ENCODE results near the gene RNF32. TPM values are rescaled to one million over a fixed set of nuclear protein-coding genes. Genes with fewer than 3 reads are reported as not detected.

The RNF32 gene
- total and polyA plus RNA-seq, 2 of the 13 experiments (the other 11 are each of a cell fraction or from before 2014, with no cell fraction given), result not detected

DNA sequence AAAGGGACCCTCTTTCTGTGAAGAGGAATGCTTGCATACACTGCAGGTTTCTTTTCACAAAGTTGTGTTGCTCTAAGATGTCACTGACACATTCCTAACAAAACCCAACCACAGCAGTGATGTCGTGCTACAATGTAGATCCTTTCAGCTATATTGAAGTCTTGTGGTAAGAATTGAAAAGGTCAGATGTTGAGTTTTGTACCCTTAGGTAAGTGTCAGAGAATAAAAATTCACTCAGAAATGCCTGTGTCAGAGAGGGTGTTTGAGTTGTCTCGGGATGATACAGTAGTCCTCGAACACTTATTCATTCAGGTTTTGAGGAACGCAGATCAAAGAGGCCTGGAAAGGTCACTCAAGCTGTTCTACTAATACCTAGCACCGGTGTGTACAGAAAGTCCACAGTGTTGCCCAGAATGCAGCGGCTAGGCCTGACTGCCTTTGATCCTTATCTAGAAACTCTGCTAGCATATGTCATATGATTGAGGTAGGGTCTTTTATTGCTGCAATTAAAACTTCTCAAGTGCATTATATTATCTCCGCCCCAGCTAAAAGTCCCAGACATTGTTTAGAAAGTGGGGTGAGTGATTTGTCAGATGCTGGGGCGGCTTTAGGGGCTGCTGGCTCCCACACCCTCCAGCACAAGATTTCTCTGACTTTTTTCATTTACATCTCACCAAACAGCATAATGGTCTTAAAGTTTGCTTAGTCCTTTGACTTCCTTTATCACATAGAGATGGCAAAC, 26.0 kb downstream of the RNF32 start (continued):
- TF ChIP-seq, protein P1, sequence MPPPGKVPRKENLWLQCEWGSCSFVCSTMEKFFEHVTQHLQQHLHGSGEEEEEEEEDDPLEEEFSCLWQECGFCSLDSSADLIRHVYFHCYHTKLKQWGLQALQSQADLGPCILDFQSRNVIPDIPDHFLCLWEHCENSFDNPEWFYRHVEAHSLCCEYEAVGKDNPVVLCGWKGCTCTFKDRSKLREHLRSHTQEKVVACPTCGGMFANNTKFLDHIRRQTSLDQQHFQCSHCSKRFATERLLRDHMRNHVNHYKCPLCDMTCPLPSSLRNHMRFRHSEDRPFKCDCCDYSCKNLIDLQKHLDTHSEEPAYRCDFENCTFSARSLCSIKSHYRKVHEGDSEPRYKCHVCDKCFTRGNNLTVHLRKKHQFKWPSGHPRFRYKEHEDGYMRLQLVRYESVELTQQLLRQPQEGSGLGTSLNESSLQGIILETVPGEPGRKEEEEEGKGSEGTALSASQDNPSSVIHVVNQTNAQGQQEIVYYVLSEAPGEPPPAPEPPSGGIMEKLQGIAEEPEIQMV (CRISPR knock-in tag; IDR thresholded peaks at IDR 0.05; ENCODE audit: low read depth), result no peak
- TF ChIP-seq ATAD3A (CRISPR knock-in tag; IDR thresholded peaks at IDR 0.05) (no peak), ZNF558 (CRISPR knock-in tag; IDR thresholded peaks at IDR 0.05; ENCODE audit: borderline replicate concordance) (no peak), ISX (CRISPR knock-in tag; conservative IDR thresholded peaks at IDR 0.05) (no peak), THYN1 (CRISPR knock-in tag; IDR thresholded peaks at IDR 0.05; ENCODE audit: borderline replicate concordance, low read depth) (no peak), KDM6A (CRISPR knock-in tag; IDR thresholded peaks at IDR 0.05; ENCODE audit: low read depth) (no peak), ZBTB1 (CRISPR knock-in tag; IDR thresholded peaks at IDR 0.05; ENCODE audit: borderline replicate concordance) (no peak), GLI4 (CRISPR knock-in tag; IDR thresholded peaks at IDR 0.05; ENCODE audit: borderline replicate concordance) (no peak), ZSCAN12 (CRISPR knock-in tag; IDR thresholded peaks at IDR 0.05) (no peak), ZNF788 (CRISPR knock-in tag; IDR thresholded peaks at IDR 0.05; ENCODE audit: borderline replicate concordance) (no peak), JUNB (CRISPR knock-in tag; IDR thresholded peaks at IDR 0.05; ENCODE audit: borderline replicate concordance) (no peak), ZNF20 (CRISPR knock-in tag; IDR thresholded peaks at IDR 0.05) (no peak), ZNF598 (CRISPR knock-in tag; IDR thresholded peaks at IDR 0.05; ENCODE audit: borderline replicate concordance) (no peak), CHD4 (IDR thresholded peaks at IDR 0.05; ENCODE audit: borderline replicate concordance, low read length) (no peak)
- TF ChIP-seq, protein P2, sequence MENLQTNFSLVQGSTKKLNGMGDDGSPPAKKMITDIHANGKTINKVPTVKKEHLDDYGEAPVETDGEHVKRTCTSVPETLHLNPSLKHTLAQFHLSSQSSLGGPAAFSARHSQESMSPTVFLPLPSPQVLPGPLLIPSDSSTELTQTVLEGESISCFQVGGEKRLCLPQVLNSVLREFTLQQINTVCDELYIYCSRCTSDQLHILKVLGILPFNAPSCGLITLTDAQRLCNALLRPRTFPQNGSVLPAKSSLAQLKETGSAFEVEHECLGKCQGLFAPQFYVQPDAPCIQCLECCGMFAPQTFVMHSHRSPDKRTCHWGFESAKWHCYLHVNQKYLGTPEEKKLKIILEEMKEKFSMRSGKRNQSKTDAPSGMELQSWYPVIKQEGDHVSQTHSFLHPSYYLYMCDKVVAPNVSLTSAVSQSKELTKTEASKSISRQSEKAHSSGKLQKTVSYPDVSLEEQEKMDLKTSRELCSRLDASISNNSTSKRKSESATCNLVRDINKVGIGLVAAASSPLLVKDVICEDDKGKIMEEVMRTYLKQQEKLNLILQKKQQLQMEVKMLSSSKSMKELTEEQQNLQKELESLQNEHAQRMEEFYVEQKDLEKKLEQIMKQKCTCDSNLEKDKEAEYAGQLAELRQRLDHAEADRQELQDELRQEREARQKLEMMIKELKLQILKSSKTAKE (CRISPR knock-in tag; IDR thresholded peaks at IDR 0.05; ENCODE audit: borderline replicate concordance), result no peak
- TF ChIP-seq, protein P3, sequence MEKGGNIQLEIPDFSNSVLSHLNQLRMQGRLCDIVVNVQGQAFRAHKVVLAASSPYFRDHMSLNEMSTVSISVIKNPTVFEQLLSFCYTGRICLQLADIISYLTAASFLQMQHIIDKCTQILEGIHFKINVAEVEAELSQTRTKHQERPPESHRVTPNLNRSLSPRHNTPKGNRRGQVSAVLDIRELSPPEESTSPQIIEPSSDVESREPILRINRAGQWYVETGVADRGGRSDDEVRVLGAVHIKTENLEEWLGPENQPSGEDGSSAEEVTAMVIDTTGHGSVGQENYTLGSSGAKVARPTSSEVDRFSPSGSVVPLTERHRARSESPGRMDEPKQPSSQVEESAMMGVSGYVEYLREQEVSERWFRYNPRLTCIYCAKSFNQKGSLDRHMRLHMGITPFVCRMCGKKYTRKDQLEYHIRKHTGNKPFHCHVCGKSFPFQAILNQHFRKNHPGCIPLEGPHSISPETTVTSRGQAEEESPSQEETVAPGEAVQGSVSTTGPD (CRISPR knock-in tag; IDR thresholded peaks at IDR 0.05), result no peak
- TF ChIP-seq, protein P4, sequence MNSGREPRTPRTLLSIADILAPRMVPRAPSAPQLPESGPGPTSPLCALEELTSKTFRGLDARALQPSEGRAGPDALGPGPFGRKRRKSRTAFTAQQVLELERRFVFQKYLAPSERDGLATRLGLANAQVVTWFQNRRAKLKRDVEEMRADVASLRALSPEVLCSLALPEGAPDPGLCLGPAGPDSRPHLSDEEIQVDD (CRISPR knock-in tag; IDR thresholded peaks at IDR 0.05; ENCODE audit: borderline replicate concordance), result no peak
- TF ChIP-seq, protein P5, sequence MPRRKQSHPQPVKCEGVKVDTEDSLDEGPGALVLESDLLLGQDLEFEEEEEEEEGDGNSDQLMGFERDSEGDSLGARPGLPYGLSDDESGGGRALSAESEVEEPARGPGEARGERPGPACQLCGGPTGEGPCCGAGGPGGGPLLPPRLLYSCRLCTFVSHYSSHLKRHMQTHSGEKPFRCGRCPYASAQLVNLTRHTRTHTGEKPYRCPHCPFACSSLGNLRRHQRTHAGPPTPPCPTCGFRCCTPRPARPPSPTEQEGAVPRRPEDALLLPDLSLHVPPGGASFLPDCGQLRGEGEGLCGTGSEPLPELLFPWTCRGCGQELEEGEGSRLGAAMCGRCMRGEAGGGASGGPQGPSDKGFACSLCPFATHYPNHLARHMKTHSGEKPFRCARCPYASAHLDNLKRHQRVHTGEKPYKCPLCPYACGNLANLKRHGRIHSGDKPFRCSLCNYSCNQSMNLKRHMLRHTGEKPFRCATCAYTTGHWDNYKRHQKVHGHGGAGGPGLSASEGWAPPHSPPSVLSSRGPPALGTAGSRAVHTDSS (CRISPR knock-in tag; conservative IDR thresholded peaks at IDR 0.05), result no peak

Measured in HepG2 (cell line).